Activated naive CD4-positive, alpha-beta T cell (primary cell): ENCODE data around the gene PRLR.

ENCODE experiments used
- DNase-seq, 4 experiments: peaks; one replicate each; lab custom pipeline; 2025; lab: John Stamatoyannopoulos, UW

Gene PRLR

DNA sequence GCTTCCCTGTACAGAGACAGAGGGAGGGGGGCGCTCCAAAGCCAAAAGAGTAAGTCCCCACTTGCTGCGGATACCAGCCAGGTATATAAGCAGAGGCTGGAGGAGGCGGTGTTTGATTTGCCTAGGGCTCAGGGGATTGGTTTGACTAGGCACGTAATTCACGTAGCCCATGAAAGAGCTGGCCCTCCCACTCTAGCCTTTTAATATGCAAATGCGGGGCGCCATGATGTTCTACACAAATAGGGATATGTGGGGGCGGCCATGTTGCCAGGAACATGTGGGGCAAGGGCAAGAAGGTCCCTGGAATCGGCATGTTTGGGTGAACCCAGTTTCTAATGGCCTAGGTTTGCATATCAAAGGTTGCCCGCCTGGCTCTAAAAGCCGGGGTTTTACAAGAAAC is 3.3 kb upstream of the PRLR start:
- no peak for DNase-seq

DNA sequence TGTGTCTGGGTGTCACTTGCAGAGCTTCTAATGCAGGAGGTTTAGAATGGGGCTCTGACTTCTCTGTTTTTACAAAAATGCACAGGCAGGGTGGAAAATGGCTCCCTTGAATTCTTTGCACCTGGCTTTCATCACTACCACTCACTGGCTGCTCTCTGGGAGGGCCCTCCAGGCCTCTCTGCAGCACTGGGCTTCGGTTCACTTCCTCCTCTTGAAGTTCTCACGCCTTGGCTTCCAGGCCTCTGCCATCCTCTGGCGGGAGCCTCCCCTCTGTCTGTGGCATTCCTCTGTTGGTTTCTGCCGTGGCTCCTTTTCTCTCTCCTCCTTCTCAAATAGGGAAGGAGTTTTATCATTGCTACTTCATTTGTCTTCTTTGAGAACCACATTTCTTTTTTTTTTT is 2.8 kb upstream of the PRLR start:
- no peak for DNase-seq

DNA sequence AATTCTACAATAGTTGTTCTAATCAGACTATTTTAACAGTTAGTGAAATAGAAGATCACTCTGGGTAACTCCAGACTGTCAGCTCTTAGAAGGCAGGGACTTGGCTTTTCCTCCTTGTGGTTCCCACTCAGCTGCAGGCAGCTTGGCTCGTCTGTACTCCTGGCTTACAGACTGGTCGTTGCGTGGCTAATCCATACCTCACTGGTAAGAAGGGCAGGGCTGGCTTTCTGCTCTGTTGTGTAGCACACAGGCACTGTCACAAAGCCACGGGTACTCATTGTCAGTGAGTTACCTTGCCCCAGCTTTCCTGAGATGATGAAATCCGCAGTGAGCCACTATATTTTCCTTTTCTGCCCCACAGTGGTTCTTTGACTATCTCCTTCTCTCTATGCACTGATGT is 1.8 kb upstream of the PRLR start:
- DNase-seq = no peak

DNA sequence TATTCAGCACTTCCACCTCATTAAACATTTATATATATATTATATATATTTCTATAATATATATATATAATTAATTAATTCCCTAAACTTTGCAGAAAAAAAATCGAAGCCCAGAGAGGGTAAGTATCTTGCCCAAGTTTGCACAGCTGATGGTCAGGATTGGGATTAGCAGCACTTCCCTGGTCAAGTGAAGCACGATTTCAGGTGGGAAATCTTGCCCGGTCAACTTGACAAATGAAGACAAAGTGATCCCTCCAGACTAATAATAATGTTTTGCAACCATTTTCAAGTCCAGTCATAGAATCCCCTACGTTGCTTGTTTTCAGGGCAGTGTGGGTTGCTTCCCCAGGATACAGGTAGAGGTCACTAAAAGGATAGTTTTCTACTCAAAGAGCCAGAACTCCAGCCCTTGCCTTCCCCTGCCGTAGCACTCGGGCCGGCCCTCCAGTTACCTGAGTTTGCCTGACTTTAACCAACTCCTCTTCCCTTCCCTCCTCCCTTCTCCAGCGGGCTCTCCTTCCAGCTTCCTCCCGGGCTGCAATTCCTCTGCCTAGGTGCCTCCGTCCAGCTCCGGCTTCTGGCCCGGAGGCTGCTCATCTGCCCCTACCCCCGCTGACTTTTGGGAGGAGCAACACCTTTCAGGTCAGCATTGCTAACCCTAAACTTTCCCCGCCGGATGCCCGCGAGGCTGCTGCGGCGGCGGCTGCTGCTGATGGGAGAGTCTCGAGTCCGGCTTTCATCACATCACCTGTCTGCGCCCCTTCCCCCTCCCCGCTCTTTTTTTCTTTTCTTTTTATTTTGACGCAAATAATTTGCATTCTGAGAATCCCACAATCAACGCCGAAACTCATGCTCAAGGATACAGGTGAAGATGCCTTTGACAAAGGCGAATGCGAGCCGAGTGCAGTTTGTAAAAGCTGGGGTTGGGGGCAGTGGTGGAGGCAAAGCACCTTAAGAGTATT is 930 bp downstream of the PRLR start:
- DNase-seq = no peak

DNA sequence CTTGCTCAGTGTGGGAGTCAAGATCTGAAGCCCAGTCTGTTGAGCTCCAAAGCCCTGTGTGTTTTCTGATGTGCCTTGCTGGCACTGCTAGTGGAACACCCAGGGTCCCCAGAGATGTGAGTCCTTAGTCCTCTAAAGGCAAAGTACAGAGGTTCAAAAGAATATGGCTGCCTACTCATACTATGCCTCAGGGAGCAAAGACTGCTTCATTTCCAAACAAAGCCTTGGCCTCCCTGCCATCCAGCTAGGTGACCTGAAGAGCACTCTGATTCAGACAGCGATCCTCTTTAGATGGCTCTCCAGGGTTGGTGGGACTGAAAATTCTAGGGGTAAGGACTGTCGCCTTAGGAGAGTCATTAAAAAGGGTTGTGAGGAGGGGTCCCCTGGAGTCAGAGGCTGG is 2.0 kb downstream of the PRLR start:
- DNase-seq = no peak

DNA sequence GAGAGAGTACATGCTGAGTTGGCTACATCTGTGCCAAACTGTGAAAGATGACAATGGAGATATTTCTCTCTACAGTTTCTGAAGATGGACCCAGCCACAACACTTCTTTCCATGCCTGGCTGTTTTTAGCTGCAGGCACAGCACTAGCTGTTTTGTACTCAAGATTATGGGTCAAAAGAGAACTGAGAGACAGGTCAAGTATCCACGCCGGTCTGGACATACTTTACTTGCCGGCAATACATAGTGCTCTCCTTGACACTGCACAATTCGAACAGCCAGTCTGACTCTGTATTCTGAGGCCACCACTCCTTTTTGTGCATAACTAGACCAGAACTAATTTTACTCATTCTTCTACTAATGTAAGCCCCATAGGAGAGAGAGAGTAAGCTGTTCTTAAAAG is 2.6 kb downstream of the PRLR start:
- DNase-seq = no peak

DNA sequence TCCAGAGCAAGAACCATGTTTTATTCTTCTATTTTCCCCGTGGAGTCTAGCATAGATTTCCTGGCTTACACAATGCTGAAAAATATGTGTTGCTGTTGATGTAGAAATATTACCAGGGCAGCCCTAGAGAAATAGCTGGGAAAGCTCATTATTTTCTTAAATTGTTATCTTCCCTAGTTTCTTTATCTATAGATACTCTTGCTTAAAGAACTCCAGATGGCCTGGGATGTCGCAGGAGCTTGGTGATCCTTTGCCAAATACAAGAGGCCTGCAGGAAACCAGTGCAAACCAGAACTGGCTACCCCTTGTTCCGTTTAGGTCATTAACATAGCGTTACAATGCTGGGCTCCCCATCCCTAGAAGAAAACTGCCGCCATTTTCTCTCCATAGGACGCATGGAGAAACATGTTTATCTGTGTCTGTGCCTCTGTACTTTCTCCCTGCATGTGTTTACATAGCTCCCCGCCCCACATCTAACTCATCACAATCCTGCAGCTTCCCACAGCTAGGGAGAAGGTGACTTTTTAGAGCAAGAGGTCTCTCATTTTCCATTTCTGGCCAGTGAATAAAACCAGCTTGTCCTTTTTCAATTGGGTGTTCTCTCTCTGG is 6.4 kb downstream of the PRLR start:
- DNase-seq = no peak

DNA sequence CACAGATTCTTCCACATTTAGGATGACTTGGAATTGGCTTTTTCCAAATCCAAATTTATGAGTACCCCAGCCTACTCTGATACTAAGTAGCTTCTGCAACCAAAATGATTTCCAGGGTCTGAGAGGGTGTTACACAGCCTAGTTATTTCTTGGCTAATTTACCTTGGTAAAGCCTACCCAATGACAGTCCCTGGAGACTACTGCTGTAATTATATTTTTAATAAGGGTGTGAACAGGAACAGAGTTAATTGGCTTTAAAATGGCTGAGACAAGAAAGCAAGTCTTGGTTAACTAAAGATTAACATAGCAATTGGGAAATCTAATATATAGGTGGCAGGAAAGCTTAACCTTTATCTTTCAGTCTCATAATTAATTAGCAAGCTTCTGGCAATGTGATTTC is 9.3 kb downstream of the PRLR start:
- DNase-seq = no peak

DNA sequence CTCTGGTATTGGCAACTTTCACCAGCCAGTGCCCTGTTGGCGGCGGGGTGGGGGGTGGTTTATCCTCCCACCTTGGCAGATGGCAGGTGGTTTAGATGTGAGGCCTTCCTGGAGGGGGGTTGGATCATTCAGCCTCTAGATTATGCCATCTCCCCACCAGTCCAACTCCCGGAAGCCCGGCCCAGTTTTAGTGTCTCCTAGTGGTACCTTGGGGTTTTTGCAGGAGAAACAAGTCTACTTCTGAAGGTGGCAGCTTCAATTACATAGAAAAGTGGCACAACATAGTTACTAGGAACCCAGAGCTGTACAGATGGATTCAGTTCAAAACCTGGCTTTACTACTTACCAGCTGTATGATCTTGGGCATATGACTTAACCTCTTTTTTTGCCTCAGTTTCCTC is 11.3 kb downstream of the PRLR start:
- DNase-seq = no peak

DNA sequence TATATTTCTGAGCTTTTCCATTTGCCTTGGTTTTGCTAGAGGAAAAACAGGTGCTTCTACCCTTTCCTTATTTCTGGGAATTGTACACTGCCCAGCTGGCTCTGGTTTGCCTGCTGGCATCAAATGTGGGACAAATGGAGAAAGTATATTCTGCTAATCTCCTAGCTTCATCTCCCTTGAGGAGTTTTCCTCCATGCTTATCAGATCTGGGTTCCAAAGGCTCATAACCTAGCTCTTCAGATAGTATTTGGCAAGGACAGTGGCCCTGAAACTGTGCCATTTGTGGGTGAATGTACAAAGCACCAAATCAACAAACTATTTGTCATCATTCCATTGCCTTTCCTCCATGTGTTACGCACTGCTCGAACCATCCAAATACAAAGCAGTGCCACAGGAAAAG is 16.2 kb downstream of the PRLR start:
- DNase-seq = no peak

DNA sequence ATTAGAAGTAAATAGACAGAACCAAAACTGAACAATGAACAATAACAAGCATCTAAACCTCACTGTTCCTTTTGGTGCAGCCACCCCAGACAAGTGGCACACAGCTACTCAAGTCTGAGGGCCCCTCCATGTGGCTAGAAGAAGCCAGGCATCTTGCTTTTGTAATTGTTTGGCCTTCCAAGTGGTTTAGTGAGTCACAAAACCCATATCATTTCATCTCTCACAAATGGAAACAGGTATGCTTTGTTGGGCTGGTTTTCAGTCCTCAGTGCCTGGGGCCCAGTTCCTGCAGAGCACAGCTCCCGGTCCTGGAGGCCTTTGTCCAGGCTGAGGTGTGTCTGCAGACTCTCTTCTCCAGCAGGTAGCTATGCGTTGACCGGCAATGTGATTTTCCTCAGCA is 16.7 kb downstream of the PRLR start:
- DNase-seq = no peak

DNA sequence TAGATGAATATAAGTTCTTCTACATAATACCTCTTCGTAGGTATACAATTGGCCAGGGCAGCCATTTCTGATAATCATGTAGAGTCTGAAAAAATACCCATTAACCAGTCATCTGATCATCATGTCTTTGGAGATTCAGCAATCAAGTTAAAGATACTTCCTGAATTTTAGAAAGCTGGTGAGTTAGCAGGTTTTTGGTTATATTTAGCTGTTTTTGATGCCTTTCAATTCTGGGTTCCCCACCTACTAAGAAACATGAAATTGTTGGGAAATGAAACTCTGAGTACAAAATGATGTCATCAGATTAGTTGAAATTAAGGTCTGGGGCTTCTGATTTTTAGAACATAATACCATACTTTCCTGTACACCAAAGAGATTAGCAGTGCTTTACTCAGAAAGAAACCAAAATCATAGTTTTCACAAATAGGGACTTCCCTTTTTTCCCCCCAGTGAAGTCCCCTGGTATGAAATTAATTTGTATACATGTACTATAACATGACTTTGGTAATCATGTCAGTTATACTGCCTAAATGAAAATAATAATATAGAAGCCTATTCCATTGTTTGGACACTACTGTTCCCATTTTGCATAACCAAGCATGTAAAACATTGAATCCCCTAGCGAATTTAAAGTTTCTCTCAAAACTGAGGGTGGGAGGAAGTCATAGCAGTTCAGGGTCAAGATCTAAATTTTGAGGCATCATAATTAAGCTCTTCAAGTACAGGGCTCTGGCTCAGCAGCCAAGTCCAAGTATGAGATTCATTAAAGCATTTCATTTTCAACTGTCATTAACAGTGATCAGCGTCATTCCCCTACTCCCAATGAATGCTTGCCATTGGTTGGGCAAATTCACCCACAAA is 17.9 kb downstream of the PRLR start:
- DNase-seq = no peak

DNA sequence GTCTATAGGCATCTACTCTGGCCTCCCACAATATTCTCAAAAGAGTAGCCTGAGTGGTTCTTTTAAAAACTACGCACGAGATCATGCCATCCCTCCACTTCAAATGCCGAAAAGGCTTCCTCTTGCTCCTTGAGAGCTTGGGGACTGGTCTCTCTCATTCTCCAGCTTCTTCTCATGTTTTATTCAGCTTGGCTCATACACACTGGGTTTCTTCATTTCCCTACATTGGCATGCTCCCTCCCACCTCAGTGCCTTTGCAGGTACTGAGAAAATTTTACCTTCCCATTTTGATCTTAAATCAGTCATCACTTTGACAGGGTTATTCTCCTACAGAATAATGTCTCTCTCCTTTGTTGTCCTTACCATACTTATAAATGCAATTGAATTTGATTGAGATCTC is 20.4 kb downstream of the PRLR start:
- DNase-seq = no peak

DNA sequence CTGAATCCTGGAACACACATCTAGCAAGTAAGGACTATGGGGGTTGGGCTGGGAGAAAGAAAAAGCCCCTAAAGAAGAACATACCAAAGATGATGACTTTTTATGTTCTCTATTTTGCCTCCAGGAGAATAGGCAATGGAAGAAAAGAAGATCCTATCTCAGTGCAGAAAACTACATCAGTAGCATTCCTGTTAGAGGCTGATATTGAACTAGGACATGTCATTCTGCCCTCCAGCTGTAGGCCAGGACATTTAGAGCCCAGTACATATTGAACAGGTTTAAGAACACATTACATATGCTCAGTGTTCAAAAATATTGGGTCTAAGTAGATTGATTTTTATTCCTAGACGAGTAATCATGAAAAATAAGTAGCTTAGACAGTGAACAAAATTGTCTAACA is 24.7 kb downstream of the PRLR start:
- DNase-seq = no peak

DNA sequence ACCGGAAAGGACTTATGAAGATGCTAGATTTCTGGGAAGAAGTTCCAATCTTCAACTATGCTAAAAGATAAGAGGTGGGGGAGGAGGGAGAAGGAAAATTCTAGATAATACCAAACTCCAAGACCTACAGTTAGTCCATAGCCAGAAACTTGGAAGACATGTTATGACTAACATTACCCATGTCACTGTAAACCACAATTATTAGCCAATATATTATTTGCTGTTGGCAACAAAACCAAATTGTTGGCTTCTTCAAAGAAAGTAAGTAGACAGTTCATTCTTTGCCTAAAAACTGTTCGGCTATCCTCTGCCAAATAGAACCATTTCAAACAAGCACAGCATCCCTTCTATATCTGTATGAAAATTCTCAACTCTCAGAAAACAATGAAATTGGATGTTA is 25.1 kb downstream of the PRLR start:
- DNase-seq = no peak

DNA sequence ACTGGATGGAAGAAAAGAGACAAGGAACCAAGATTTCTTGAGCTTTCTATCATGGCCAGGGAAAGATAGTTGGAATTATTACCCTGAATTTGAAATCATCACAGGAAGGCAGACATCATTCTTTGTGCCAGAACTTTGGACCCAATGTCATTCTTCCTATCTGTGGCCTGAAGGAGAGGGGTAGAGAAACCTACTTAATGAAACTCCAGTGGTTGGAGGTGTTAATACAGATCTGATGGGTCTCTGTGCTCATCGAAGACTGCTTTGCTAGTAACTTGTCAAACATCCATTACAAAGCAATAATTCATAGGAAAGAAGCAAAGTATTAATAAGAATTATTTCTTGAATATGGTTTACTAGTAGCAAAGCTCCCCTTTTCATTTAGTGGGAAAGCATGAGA is 26.9 kb downstream of the PRLR start:
- DNase-seq = no peak

DNA sequence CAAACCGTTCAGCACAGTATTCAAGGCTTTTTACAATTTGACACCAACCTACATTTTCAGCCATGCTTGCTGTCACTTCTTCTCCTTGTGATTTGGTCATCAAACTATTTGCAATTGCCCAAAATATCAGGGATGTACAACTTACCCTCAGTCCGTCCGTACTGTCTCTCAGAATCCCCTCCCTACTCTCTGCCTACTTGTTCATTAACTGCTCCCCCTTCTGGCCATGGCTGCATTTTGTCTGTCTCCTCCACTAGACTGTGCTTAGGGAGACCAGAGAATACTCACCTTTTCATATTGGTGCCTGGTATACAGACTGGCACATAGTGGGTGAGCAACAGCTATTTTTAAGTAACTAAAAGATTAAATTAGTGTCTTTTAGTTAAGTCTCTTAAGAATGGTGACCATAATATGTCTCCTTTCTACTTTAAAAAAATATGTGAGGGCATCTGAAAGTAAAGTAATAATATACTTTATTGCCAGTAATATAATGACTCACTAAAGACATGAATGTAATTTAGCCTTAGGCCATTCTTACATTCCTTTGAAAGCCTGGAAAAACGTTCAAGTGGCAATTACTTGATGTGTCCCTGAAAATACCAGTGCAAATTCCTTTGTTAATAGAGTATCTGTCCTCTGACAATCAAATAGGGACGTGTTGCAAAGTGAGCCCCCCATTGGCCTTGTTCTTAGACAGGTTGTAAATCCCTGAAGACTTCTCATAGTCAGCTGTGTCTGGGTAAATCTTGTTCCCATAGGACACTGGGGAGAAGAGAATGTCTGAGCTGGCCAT is 27.8 kb downstream of the PRLR start:
- DNase-seq = peak in 1 of 4 experiments; percentile 4

DNA sequence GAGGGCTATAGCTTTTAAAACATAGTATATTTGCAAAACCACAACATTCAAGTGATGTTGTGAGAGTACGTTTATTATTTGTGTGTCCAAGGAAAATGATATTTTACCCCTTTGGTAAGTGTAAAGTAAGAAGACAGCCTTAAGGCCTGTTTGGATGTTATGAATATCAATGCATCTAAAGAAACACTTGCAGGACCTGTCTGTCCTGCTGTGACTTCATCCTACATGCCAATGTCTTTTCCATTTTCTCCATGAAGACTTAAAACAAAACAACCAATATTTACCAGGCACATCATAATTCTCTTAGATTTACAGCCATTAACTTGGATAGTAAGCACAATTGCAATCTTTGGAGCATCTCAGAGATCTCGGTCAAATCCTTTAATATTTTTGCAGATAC is 29.0 kb downstream of the PRLR start:
- no peak for DNase-seq

DNA sequence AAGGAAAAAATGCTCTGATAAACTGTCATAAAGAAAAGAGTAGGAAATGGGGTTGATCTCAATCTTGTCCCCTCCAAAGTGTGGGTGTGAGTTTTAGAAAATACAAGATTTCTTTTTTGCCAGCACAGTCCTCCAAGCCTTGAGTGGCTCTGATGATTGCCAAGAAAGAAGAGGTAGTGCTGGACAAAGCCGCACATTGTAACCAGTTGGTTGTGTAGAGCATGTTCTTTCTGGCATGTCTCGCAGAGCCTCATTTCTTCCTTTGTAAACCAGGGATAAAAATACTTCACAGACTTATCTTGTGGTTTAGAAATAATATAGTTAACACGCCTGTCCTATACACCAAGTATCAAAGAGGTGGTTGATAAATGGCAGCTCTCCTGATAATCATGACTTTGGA is 30.4 kb downstream of the PRLR start:
- DNase-seq = no peak

DNA sequence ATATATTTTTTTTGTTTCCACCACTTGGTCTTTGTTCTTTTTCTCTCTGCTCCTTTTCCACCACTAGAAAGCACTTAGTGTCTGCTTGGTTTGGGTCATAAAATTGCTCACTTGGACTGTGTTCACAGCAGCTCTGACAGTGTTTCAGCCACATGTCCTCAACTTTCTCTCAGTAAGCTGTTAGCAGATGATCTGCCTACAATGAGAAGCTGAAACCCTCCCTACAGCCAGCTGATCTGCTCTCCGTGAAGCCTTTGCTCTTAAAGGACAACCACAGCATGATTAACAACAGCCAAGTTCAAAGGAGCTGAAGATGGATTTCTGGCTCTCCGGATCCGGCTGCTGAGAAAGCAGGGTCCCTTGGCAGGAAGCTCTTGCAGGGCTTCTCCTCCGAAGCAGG is 31.6 kb downstream of the PRLR start:
- no peak for DNase-seq

DNA sequence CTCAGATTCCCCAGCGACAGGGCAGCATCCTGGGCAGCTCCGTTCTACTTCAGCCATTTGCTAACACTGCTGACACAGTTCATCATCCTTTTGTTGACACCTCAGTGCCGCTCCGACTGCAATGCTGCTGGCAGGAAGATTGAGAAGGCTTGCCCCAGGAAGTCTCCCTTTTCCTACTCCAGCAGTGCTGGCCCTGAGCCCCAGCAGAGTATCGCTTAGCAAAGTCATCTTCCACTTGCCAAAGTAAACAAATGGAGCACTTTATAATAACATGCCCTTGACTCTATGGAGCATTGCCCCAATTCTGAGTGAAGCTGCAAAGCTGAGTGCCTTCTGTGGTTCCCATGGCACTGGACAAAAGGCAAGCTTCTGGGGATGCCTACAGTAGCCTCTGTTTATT is 32.2 kb downstream of the PRLR start:
- no peak for DNase-seq

DNA sequence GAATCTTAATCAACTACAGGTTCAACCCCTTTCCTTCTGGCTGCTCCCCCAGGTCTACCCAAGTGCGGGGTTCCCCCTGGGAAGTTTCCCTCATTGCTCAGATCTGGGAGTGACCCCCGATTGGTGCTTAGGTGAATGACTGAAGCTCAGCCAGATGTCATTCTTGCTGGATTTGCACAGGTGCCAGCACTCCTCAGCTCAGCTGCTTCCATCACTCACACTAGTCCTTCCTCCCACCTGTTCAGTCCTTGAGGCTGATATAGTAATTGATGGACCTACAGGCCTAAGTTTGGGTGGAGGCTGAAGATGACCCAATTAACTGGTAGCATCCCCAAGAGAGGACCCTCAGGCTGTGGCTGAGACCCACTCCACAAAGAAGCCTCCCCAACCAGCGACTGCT is 32.9 kb downstream of the PRLR start:
- no peak for DNase-seq
